Measurements from ENCODE around the gene RAB36. TPM values are rescaled to one million over a fixed set of nuclear protein-coding genes. Genes with fewer than 3 reads are reported as not detected.

Gene RAB36
- polyA plus RNA-seq, 2 of the 4 experiments (the other 2 are of a cell fraction): 2.5 to 4.0 TPM

- no peaks in the 10 kb centered on the region for H3K9me3 ChIP-seq
- H3K4me2 ChIP-seq: no peak overlapping the region
- FAIRE-seq: no peak
- no peak overlapping the region for H3K27ac ChIP-seq
- ATAC-seq: peak; percentile 75 to 93; a peak in 5 of 6 replicates
- ChIA-PET CTCF (interaction anchor here (0.5 to 8.7 kb wide), 28 partner anchors 9 to 708 kb away, joined by 3 to 314 read pairs (median 4); partner anchors contain the start of gene RSPH14), POLR2A (no interaction called here)
- H3K4me3 ChIP-seq: no peak overlapping the region
- DNase-seq (ENCODE audit: low read depth in 1 of 2, low spot score in 1 of 2): peak; percentile 58
- H3K4me1 ChIP-seq: no peaks in the 10 kb centered on the region
- TF ChIP-seq ZSCAN20 (CRISPR knock-in tag; IDR thresholded peaks at IDR 0.05) (no peak), POLR2A (IDR thresholded peaks at IDR 0.05; ENCODE audit: low read length) (no peak), GATA3 (IDR thresholded peaks at IDR 0.05; ENCODE audit: borderline replicate concordance) (no peak), KDM5A (IDR thresholded peaks at IDR 0.05) (no peak), EP300 (IDR thresholded peaks at IDR 0.05) (no peak), SMC3 (IDR thresholded peaks at IDR 0.05) (peak; percentile 86), TP53 (CRISPR knock-in tag; IDR thresholded peaks at IDR 0.05) (no peak), CBX8 (IDR thresholded peaks at IDR 0.05) (no peak), ESRRA (IDR thresholded peaks at IDR 0.05; ENCODE audit: borderline replicate concordance, low read length) (no peak), RARB (CRISPR knock-in tag; IDR thresholded peaks at IDR 0.05) (no peak), RFX5 (IDR thresholded peaks at IDR 0.05) (no peak), NR3C1 (IDR thresholded peaks at IDR 0.05) (no peak), ZNF302 (CRISPR knock-in tag; IDR thresholded peaks at IDR 0.05) (no peak), HDAC2 (IDR thresholded peaks at IDR 0.05) (no peak), CHD2 (IDR thresholded peaks at IDR 0.05; ENCODE audit: low read length, partially characterized antibody) (no peak), NFE2L2 (conservative IDR thresholded peaks at IDR 0.05; ENCODE audit: low read length) (no peak), HOXB5 (CRISPR knock-in tag; IDR thresholded peaks at IDR 0.05) (no peak), RAD21 (conservative IDR thresholded peaks at IDR 0.05 in 1 of 2, IDR thresholded peaks at IDR 0.05 in 1 of 2) (peak; percentile 83 to 90), POLR2AphosphoS2 (conservative IDR thresholded peaks at IDR 0.05; ENCODE audit: low read length) (no peak), MAX (IDR thresholded peaks at IDR 0.05) (no peak), RNF2 (IDR thresholded peaks at IDR 0.05; ENCODE audit: borderline replicate concordance, low read depth) (no peak)
- TF ChIP-seq, protein P1, sequence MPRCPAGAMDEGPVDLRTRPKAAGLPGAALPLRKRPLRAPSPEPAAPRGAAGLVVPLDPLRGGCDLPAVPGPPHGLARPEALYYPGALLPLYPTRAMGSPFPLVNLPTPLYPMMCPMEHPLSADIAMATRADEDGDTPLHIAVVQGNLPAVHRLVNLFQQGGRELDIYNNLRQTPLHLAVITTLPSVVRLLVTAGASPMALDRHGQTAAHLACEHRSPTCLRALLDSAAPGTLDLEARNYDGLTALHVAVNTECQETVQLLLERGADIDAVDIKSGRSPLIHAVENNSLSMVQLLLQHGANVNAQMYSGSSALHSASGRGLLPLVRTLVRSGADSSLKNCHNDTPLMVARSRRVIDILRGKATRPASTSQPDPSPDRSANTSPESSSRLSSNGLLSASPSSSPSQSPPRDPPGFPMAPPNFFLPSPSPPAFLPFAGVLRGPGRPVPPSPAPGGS (IDR thresholded peaks at IDR 0.05): no peak
- TF ChIP-seq, protein P2, sequence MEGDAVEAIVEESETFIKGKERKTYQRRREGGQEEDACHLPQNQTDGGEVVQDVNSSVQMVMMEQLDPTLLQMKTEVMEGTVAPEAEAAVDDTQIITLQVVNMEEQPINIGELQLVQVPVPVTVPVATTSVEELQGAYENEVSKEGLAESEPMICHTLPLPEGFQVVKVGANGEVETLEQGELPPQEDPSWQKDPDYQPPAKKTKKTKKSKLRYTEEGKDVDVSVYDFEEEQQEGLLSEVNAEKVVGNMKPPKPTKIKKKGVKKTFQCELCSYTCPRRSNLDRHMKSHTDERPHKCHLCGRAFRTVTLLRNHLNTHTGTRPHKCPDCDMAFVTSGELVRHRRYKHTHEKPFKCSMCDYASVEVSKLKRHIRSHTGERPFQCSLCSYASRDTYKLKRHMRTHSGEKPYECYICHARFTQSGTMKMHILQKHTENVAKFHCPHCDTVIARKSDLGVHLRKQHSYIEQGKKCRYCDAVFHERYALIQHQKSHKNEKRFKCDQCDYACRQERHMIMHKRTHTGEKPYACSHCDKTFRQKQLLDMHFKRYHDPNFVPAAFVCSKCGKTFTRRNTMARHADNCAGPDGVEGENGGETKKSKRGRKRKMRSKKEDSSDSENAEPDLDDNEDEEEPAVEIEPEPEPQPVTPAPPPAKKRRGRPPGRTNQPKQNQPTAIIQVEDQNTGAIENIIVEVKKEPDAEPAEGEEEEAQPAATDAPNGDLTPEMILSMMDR (IDR thresholded peaks at IDR 0.05): peak; percentile 79
- 38% methylated on average over 13 of the region's 14 CpGs for WGBS (ENCODE audit: missing lambda C conversion rate)
Observed at GRCh38 chr22:23128269-23129108, 16.8 kb upstream of the RAB36 start.

GRCh38 chr22:23129149-23129548 is 16.1 kb upstream of the RAB36 start:
- TF ChIP-seq TFCP2L1 (CRISPR knock-in tag; IDR thresholded peaks at IDR 0.05) (no peak), HOXA7 (CRISPR knock-in tag; IDR thresholded peaks at IDR 0.05) (no peak), SREBF2 (IDR thresholded peaks at IDR 0.05) (no peak), SMC3 (IDR thresholded peaks at IDR 0.05) (no peak), ZC3H11A (IDR thresholded peaks at IDR 0.05) (no peak), HES2 (IDR thresholded peaks at IDR 0.05) (no peak), HDAC2 (IDR thresholded peaks at IDR 0.05) (no peak), RCOR1 (IDR thresholded peaks at IDR 0.05; ENCODE audit: low read depth, low read length) (no peak)
- TF ChIP-seq, protein P3, sequence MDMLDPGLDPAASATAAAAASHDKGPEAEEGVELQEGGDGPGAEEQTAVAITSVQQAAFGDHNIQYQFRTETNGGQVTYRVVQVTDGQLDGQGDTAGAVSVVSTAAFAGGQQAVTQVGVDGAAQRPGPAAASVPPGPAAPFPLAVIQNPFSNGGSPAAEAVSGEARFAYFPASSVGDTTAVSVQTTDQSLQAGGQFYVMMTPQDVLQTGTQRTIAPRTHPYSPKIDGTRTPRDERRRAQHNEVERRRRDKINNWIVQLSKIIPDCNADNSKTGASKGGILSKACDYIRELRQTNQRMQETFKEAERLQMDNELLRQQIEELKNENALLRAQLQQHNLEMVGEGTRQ (IDR thresholded peaks at IDR 0.05): no peak
- H3K4me1 ChIP-seq: no peaks in the 10 kb centered on the region
- 52% methylated on average over 7 of the region's 10 CpGs for WGBS (ENCODE audit: missing lambda C conversion rate)
- no peak for DNase-seq (ENCODE audit: low read depth in 1 of 2, low spot score in 1 of 2)
- CTCF ChIA-PET: interaction anchor here (0.8 to 8.7 kb wide), 9 partner anchors 9 to 171 kb away, joined by 3 to 314 read pairs (median 3); partner anchors contain the start of gene RSPH14
- no peak for ATAC-seq
- no peak overlapping the region for H3K27ac ChIP-seq
- H3K4me2 ChIP-seq: no peak overlapping the region
- no peak overlapping the region for H3K4me3 ChIP-seq
- POLR2A ChIA-PET: no interaction called here
- FAIRE-seq: no peak
- no peaks in the 10 kb centered on the region for H3K9me3 ChIP-seq
